HepG2 (cell line): ENCODE measurements around the gene SMAD6. TPM values are rescaled to one million over a fixed set of nuclear protein-coding genes. Genes with fewer than 3 reads are reported as not detected.

ENCODE experiments used
- ATF3 ChIP-seq: sonication (generic); formaldehyde crosslinking; IDR thresholded peaks from 2 replicates; pipeline ENCODE4 v1.4.0; 2020; ENCODE audit warnings: missing genetic modification reagents
- CENPT ChIP-seq: sonication (generic); formaldehyde crosslinking; IDR thresholded peaks from 2 replicates; pipeline ENCODE4 v1.8.0; 2022; ENCODE audit warnings: low read depth, mild to moderate bottlenecking, moderate library complexity, missing genetic modification reagents
- HOXA9 ChIP-seq: sonication (generic); formaldehyde crosslinking; IDR thresholded peaks from 2 replicates; pipeline ENCODE4 v1.8.1; 2022; ENCODE audit warnings: missing genetic modification reagents, mild to moderate bottlenecking, moderate library complexity, borderline replicate concordance
- IRF2 ChIP-seq: IDR thresholded peaks from 2 replicates; pipeline ENCODE4 v1.6.1; 2018; ENCODE audit warnings: missing genetic modification reagents, missing compliant biosample characterization
- KDM5B ChIP-seq: sonication (generic); formaldehyde crosslinking; IDR thresholded peaks from 2 replicates; pipeline ENCODE4 v1.4.0; 2020; ENCODE audit warnings: missing genetic modification reagents, mild to moderate bottlenecking, borderline replicate concordance
- KLF12 ChIP-seq: sonication (generic); formaldehyde crosslinking; IDR thresholded peaks from 2 replicates; pipeline ENCODE4 v1.4.0; 2020; ENCODE audit warnings: missing genetic modification reagents, borderline replicate concordance
- MAFK ChIP-seq, 2 experiments: IDR thresholded peaks in 1 of 2; conservative IDR thresholded peaks in 1 of 2; 2 replicates each; pipeline ENCODE4 v1.6.1; 2011; ENCODE audit warnings: improper control_type of control experiment in 2 of 2, low read length in 2 of 2
- MTF2 ChIP-seq: sonication (generic); formaldehyde crosslinking; IDR thresholded peaks from 2 replicates; pipeline ENCODE4 v1.5.0; 2020; ENCODE audit warnings: missing genetic modification reagents, borderline replicate concordance
- RFX5 ChIP-seq: IDR thresholded peaks from 2 replicates; pipeline ENCODE4 v1.6.1; 2011; ENCODE audit warnings: low read depth, low read length, improper control_type of control experiment
- RXRA ChIP-seq: sonication (generic); formaldehyde crosslinking; IDR thresholded peaks from 2 replicates; pipeline ENCODE4 v1.5.1; 2020; ENCODE audit warnings: missing genetic modification reagents
- SCMH1 ChIP-seq: sonication (generic); formaldehyde crosslinking; IDR thresholded peaks from 2 replicates; pipeline ENCODE4 v1.9.0; 2021; ENCODE audit warnings: missing genetic modification reagents, mild to moderate bottlenecking, borderline replicate concordance
- ZMAT3 ChIP-seq: sonication (generic); formaldehyde crosslinking; conservative IDR thresholded peaks from 2 replicates; pipeline ENCODE4 v1.7.0; 2021; ENCODE audit warnings: missing genetic modification reagents
- ZNF597 ChIP-seq: sonication (generic); formaldehyde crosslinking; IDR thresholded peaks from 2 replicates; pipeline ENCODE4 v1.5.0; 2020; ENCODE audit warnings: missing genetic modification reagents
- ZNF660 ChIP-seq: sonication (generic); formaldehyde crosslinking; IDR thresholded peaks from 2 replicates; pipeline ENCODE4 v1.5.1; 2020; ENCODE audit warnings: mild to moderate bottlenecking, low read depth, missing genetic modification reagents, borderline replicate concordance
- ZNF788 ChIP-seq: sonication (generic); formaldehyde crosslinking; IDR thresholded peaks from 2 replicates; pipeline ENCODE4 v1.5.0; 2020; ENCODE audit warnings: mild to moderate bottlenecking, missing genetic modification reagents, borderline replicate concordance
- ZNF800 ChIP-seq: sonication (generic); formaldehyde crosslinking; IDR thresholded peaks from 2 replicates; pipeline ENCODE4 v1.4.0; 2020; ENCODE audit warnings: missing genetic modification reagents
- ZNF816 ChIP-seq: sonication (generic); formaldehyde crosslinking; IDR thresholded peaks from 2 replicates; pipeline ENCODE4 v1.8.0; 2022; ENCODE audit warnings: missing genetic modification reagents, mild to moderate bottlenecking, borderline replicate concordance
- ZNF839 ChIP-seq: sonication (generic); formaldehyde crosslinking; IDR thresholded peaks from 2 replicates; pipeline ENCODE4 v1.4.0; 2020; ENCODE audit warnings: missing genetic modification reagents, mild to moderate bottlenecking, borderline replicate concordance
- polyA plus RNA-seq, 8 experiments: library from polyadenylated mRNA; depleted of rRNA in 3 of 8; stranded (reverse) in 7 of 8; unstranded in 1 of 8; fragments of >200 nt; fragmentation: Illumina TruSeq in 4 of 8; extraction: Trizol in 4 of 8; gene quantifications; 2 replicates each; pipeline versions ENCODE4 v1.2.1 to v1.2.3, GENCODE V29; 2011 to 2016; ENCODE audit warnings: low read depth in 4 of 8, missing spikeins in 1 of 8, mixed read lengths in 1 of 8; ENCODE audit not compliant: insufficient read depth in 1 of 8
- total RNA-seq, 5 experiments: library from RNA; depleted of rRNA; stranded (reverse); fragments of >200 nt; fragmentation: Illumina TruSeq; extraction: Trizol; gene quantifications; 2 replicates each; pipeline ENCODE4 v1.2.3, GENCODE V29; 2016; ENCODE audit warnings: low read depth in 1 of 5
- TF ChIP-seq, protein P1 (sequence below): sonication (generic); formaldehyde crosslinking; IDR thresholded peaks from 2 replicates; pipeline ENCODE4 v1.4.0; 2020; ENCODE audit warnings: missing genetic modification reagents, borderline replicate concordance
- TF ChIP-seq, protein P2 (sequence below): sonication (generic); formaldehyde crosslinking; conservative IDR thresholded peaks from 2 replicates; pipeline ENCODE4 v1.4.0; 2020; ENCODE audit warnings: missing genetic modification reagents

SMAD6 gene
- total and polyA plus RNA-seq, 2 of the 13 experiments (the other 11 are each of a cell fraction or from before 2014, with no cell fraction given) = 3.3 to 4.4 TPM

GRCh38 chr15:66803182-66803729 is 101.2 kb downstream of the SMAD6 start (continued):
- TF ChIP-seq KLF12 (CRISPR knock-in tag) (no peak), KDM5B (CRISPR knock-in tag) (no peak), HOXA9 (CRISPR knock-in tag) (no peak), RFX5 (no peak), ATF3 (CRISPR knock-in tag) (peak; percentile 99), ZNF800 (CRISPR knock-in tag) (0 out of 2 replicates have a peak, but pooled peaks have one; percentile 36), ZNF816 (CRISPR knock-in tag) (peak; percentile 32; the same call in 1 of the 2 replicates), ZNF660 (CRISPR knock-in tag) (no peak), ZMAT3 (CRISPR knock-in tag) (peak; percentile 68), ZNF839 (CRISPR knock-in tag) (no peak), MAFK (conservative IDR thresholded peaks at IDR 0.05 in 1 of 2, IDR thresholded peaks at IDR 0.05 in 1 of 2; ENCODE audit: low read length in 2 of 2) (no peak), ZNF597 (peak; percentile 86; the same call in 1 of the 2 replicates), CENPT (no peak), ZNF788 (CRISPR knock-in tag) (peak; percentile 75; the same call in 1 of the 2 replicates), RXRA (CRISPR knock-in tag) (peak; percentile 69), IRF2 (CRISPR knock-in tag) (peak; percentile 72), SCMH1 (CRISPR knock-in tag) (no peak), MTF2 (CRISPR knock-in tag) (no peak)
- TF ChIP-seq, protein P1, sequence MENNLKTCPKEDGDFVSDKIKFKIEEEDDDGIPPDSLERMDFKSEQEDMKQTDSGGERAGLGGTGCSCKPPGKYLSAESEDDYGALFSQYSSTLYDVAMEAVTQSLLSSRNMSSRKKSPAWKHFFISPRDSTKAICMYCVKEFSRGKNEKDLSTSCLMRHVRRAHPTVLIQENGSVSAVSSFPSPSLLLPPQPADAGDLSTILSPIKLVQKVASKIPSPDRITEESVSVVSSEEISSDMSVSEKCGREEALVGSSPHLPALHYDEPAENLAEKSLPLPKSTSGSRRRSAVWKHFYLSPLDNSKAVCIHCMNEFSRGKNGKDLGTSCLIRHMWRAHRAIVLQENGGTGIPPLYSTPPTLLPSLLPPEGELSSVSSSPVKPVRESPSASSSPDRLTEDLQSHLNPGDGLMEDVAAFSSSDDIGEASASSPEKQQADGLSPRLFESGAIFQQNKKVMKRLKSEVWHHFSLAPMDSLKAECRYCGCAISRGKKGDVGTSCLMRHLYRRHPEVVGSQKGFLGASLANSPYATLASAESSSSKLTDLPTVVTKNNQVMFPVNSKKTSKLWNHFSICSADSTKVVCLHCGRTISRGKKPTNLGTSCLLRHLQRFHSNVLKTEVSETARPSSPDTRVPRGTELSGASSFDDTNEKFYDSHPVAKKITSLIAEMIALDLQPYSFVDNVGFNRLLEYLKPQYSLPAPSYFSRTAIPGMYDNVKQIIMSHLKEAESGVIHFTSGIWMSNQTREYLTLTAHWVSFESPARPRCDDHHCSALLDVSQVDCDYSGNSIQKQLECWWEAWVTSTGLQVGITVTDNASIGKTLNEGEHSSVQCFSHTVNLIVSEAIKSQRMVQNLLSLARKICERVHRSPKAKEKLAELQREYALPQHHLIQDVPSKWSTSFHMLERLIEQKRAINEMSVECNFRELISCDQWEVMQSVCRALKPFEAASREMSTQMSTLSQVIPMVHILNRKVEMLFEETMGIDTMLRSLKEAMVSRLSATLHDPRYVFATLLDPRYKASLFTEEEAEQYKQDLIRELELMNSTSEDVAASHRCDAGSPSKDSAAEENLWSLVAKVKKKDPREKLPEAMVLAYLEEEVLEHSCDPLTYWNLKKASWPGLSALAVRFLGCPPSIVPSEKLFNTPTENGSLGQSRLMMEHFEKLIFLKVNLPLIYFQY (CRISPR knock-in tag) = peak; percentile 88; the same call in 1 of the 2 replicates
- TF ChIP-seq, protein P2, sequence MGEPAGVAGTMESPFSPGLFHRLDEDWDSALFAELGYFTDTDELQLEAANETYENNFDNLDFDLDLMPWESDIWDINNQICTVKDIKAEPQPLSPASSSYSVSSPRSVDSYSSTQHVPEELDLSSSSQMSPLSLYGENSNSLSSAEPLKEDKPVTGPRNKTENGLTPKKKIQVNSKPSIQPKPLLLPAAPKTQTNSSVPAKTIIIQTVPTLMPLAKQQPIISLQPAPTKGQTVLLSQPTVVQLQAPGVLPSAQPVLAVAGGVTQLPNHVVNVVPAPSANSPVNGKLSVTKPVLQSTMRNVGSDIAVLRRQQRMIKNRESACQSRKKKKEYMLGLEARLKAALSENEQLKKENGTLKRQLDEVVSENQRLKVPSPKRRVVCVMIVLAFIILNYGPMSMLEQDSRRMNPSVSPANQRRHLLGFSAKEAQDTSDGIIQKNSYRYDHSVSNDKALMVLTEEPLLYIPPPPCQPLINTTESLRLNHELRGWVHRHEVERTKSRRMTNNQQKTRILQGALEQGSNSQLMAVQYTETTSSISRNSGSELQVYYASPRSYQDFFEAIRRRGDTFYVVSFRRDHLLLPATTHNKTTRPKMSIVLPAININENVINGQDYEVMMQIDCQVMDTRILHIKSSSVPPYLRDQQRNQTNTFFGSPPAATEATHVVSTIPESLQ (CRISPR knock-in tag) = no peak
